ENCODE measurements around the gene DMRT3. TPM values are rescaled to one million over a fixed set of nuclear protein-coding genes. Genes with fewer than 3 reads are reported as not detected.

The DMRT3 gene
- total and polyA plus RNA-seq, 2 of the 8 experiments (the other 6 are each of a cell fraction or from before 2014, with no cell fraction given): not detected

DNA sequence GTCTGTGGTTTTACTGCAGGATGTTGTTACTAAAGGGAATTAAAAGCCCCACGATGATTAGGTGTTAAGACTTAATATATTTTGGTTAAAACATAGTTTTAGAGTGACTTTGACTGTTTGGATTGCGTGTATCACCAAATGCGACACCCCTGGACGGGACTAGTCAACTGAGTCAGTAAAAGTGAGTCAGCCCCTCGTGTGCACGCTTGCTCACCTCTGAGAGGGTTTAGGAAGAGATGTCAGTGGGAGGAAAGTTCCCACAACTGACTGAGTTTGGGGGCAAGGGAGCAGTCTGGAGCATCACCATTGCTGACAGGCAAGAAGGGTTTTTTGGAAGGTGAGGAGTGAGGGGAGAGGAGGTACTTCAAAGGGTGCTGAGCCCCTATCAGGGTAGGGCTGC, 14.4 kb upstream of the DMRT3 start:
- no peaks in the 10 kb centered on the region for H3K23me2 ChIP-seq (ENCODE audit: low read depth, low read length)
- no peak overlapping the region for H2AK5ac ChIP-seq (ENCODE audit: low read depth, low read length)
- H3K79me2 ChIP-seq (ENCODE audit: control insufficient read depth in 1 of 2, insufficient read depth in 2 of 2, low read length in 2 of 2): no peaks in the 10 kb centered on the region
- FAIRE-seq (no peak), DNase-seq (ENCODE audit: low read depth in 1 of 2, low spot score in 2 of 2) (no peak)
- H2BK120ac ChIP-seq (replicated peaks; ENCODE audit: low read depth, low read length): no peak overlapping the region
- no peak overlapping the region for H3K4me2 ChIP-seq (ENCODE audit: insufficient read depth in 1 of 2, low read depth in 2 of 2, low read length in 2 of 2)
- H4K20me1 ChIP-seq (replicated peaks in 1 of 2; ENCODE audit: control insufficient read depth in 1 of 2, insufficient read depth in 2 of 2, low read length in 2 of 2): no peaks in the 10 kb centered on the region
- no peak overlapping the region for H2BK12ac ChIP-seq (ENCODE audit: low read depth, low read length)
- no peak overlapping the region for H3K18ac ChIP-seq (ENCODE audit: extremely low read depth, low read length)
- H2BK20ac ChIP-seq (ENCODE audit: low read length): no peak overlapping the region
- no peak overlapping the region for H3K14ac ChIP-seq (ENCODE audit: insufficient read length)
- H4K91ac ChIP-seq (replicated peaks; ENCODE audit: insufficient read length, low read length): no peak overlapping the region
- H3K23ac ChIP-seq (ENCODE audit: insufficient read length): no peak overlapping the region
- H3K36me3 ChIP-seq (ENCODE audit: control insufficient read depth in 2 of 4, insufficient read depth in 4 of 4, low read length in 3 of 4): no peaks in the 10 kb centered on the region
- H3K27me3 ChIP-seq (replicated peaks in 1 of 4; ENCODE audit: control insufficient read depth in 3 of 4, extremely low read depth in 1 of 4, insufficient read depth in 3 of 4, low read length in 3 of 4): peaks cover 0 to 5% (median under 1%) of the 10 kb centered on the region in 4 experiments; a peak in 2 of 7 replicates
- no peaks in the 10 kb centered on the region; a peak in 1 of 7 replicates for H3K4me1 ChIP-seq (replicated peaks in 1 of 4; ENCODE audit: control insufficient read depth in 3 of 4, insufficient read depth in 4 of 4, low read length in 3 of 4)
- 92% methylated on average over 6 of the region's 6 CpGs; no CpG with 5 or more reads in 1 of the 2 experiments for WGBS, 2 experiments (ENCODE audit: extremely low coverage in 1 of 2, insufficient coverage in 1 of 2, insufficient read length in 1 of 2, insufficient replicate concordance in 2 of 2, low coverage in 1 of 2, low lambda C conversion rate in 2 of 2, missing lambda C conversion rate in 1 of 2)
- no peak overlapping the region for H4K8ac ChIP-seq (ENCODE audit: extremely low read depth, insufficient read depth, low read length)
- H3K9me3 ChIP-seq (ENCODE audit: insufficient read depth in 2 of 2, low read depth in 1 of 2, low read length in 1 of 2): no peaks in the 10 kb centered on the region
- H3K4me3 ChIP-seq (ENCODE audit: extremely low read depth in 1 of 4, insufficient read depth in 2 of 4, low read depth in 3 of 4, low read length in 4 of 4): no peak overlapping the region
- H3K56ac ChIP-seq (replicated peaks; ENCODE audit: insufficient read length, low read depth, low read length): no peak overlapping the region
- no peak overlapping the region for H2BK15ac ChIP-seq (ENCODE audit: low read length)
- ChIA-PET CTCF (ENCODE audit: partially characterized antibody) (interaction anchor here (1.3 kb wide), 1 partner anchor 14 kb away, joined by 6 read pairs; no protein-coding TSS in a partner anchor), POLR2A (ENCODE audit: partially characterized antibody) (no interaction called here)
- no peak overlapping the region for H3K4ac ChIP-seq (replicated peaks; ENCODE audit: insufficient read length, low read depth, low read length)
- H3K27ac ChIP-seq (ENCODE audit: low read depth, low read length): no peak overlapping the region
- H4K5ac ChIP-seq (ENCODE audit: insufficient read length, low read depth, low read length): no peak overlapping the region
- H2AFZ ChIP-seq (ENCODE audit: low read length): no peak overlapping the region
- no peaks in the 10 kb centered on the region for H3K79me1 ChIP-seq (ENCODE audit: low read depth, low read length)
- no peak overlapping the region for H2BK5ac ChIP-seq (ENCODE audit: low read depth, low read length)
- H3K9ac ChIP-seq (replicated peaks in 1 of 4; ENCODE audit: extremely low read depth in 1 of 4, low read depth in 3 of 4, low read length in 3 of 4): no peak overlapping the region
- TF ChIP-seq ZNF274 (IDR thresholded peaks at IDR 0.05; ENCODE audit: borderline replicate concordance, extremely low read depth, low read length) (no peak), RXRA (IDR thresholded peaks at IDR 0.05; ENCODE audit: insufficient read depth, low read depth, low read length) (no peak), POLR2AphosphoS5 (IDR thresholded peaks at IDR 0.05; ENCODE audit: low read depth, low read length) (no peak), NRF1 (IDR thresholded peaks at IDR 0.05; ENCODE audit: low read depth, low read length) (no peak)
